Measurements from ENCODE around the gene MYO5B.
"Not testable (repeated sequence)": the region's sequence is repeated elsewhere in the genome, so short reads cannot be mapped to it uniquely, and the experiment has no call there.

Gene MYO5B

GRCh38 chr18:50096766-50097435 lies 98.0 kb downstream of the MYO5B start:
- no peak for DNase-seq

- not testable (repeated sequence) for DNase-seq
Observed at GRCh38 chr18:50094786-50095185, 100.2 kb downstream of the MYO5B start.

- DNase-seq = no peak
Observed at GRCh38 chr18:50094221-50094773, 100.7 kb downstream of the MYO5B start.

GRCh38 chr18:50093366-50094064 lies 101.4 kb downstream of the MYO5B start:
- DNase-seq = no peak

- DNase-seq = no peak
Observed at GRCh38 chr18:50092245-50092805, 102.6 kb downstream of the MYO5B start.

GRCh38 chr18:50091509-50092244 lies 103.3 kb downstream of the MYO5B start:
- no peak for DNase-seq

- no peak for DNase-seq
Observed at GRCh38 chr18:50090370-50091312, 104.3 kb downstream of the MYO5B start.

- DNase-seq = no peak
Observed at GRCh38 chr18:50089702-50090101, 105.2 kb downstream of the MYO5B start.

- no peak for DNase-seq
Observed at GRCh38 chr18:50083708-50084107, 111.2 kb downstream of the MYO5B start.

GRCh38 chr18:50080932-50081560 lies 113.9 kb downstream of the MYO5B start:
- DNase-seq = no peak

GRCh38 chr18:50080316-50080715 lies 114.6 kb downstream of the MYO5B start:
- no peak for DNase-seq

GRCh38 chr18:50079571-50080295 lies 115.2 kb downstream of the MYO5B start:
- DNase-seq = no peak

- no peak for DNase-seq
Observed at GRCh38 chr18:50076277-50076676, 118.7 kb downstream of the MYO5B start.

GRCh38 chr18:50075772-50076171 lies 119.2 kb downstream of the MYO5B start:
- no peak for DNase-seq

- no peak for DNase-seq
Observed at GRCh38 chr18:50074404-50074803, 120.5 kb downstream of the MYO5B start.

- no peak for DNase-seq
Observed at GRCh38 chr18:50073319-50073718, 121.6 kb downstream of the MYO5B start.

- no peak for DNase-seq
Observed at GRCh38 chr18:50072146-50072545, 122.8 kb downstream of the MYO5B start.

GRCh38 chr18:50071397-50071796 lies 123.5 kb downstream of the MYO5B start:
- no peak for DNase-seq

- DNase-seq = no peak
Observed at GRCh38 chr18:50069422-50069821, 125.5 kb downstream of the MYO5B start.

GRCh38 chr18:50065527-50065926 lies 129.4 kb downstream of the MYO5B start:
- no peak for DNase-seq

GRCh38 chr18:50065039-50065438 lies 129.9 kb downstream of the MYO5B start:
- DNase-seq = no peak
